H1 (cell line): ENCODE measurements around the gene DNTTIP2. TPM values are rescaled to one million over a fixed set of nuclear protein-coding genes. Genes with fewer than 3 reads are reported as not detected.

Experiments
- BRCA1 ChIP-seq: IDR thresholded peaks from 2 replicates; pipeline ENCODE4 v1.6.1; 2012; ENCODE audit warnings: low read depth, low read length, improper control_type of control experiment
- CHD1 ChIP-seq: IDR thresholded peaks from 2 replicates; pipeline ENCODE4 v1.6.1; 2012; ENCODE audit warnings: low read depth, low read length, improper control_type of control experiment
- FOSL1 ChIP-seq: IDR thresholded peaks from 2 replicates; pipeline ENCODE4 v1.6.1; 2011; ENCODE audit warnings: mild to moderate bottlenecking, low read depth, low read length, moderate library complexity; ENCODE audit not compliant: insufficient read depth
- GTF2F1 ChIP-seq: IDR thresholded peaks from 2 replicates; pipeline ENCODE4 v1.6.1; 2012; ENCODE audit warnings: low read depth, low read length, improper control_type of control experiment, borderline replicate concordance
- HDAC6 ChIP-seq: IDR thresholded peaks from one replicate; pipeline ENCODE4 v1.7.1; 2012; ENCODE audit warnings: low read depth, mild to moderate bottlenecking, inconsistent platforms, low read length, moderate library complexity
- MAFK ChIP-seq: IDR thresholded peaks from 2 replicates; pipeline ENCODE4 v1.6.1; 2012; ENCODE audit warnings: low read depth, mild to moderate bottlenecking, improper control_type of control experiment, low read length
- PHF8 ChIP-seq: fragments of 200-600 bp; sonication (generic); conservative IDR thresholded peaks from 2 replicates; pipeline ENCODE4 v1.7.1; 2012; ENCODE audit warnings: low read depth, mild to moderate bottlenecking, inconsistent platforms, low read length, moderate library complexity
- RAD21 ChIP-seq, 2 experiments: IDR thresholded peaks in 1 of 2; conservative IDR thresholded peaks in 1 of 2; 2 replicates each; pipeline ENCODE4 v1.6.1; 2011; ENCODE audit warnings: low read depth in 2 of 2, low read length in 2 of 2, improper control_type of control experiment in 1 of 2, inconsistent platforms in 1 of 2, mild to moderate bottlenecking in 1 of 2, moderate library complexity in 1 of 2
- RBBP5 ChIP-seq: IDR thresholded peaks from 2 replicates; pipeline ENCODE4 v1.7.1; 2012; ENCODE audit warnings: low read depth, mild to moderate bottlenecking, inconsistent platforms, low read length, moderate library complexity, borderline replicate concordance
- TAF1 ChIP-seq: IDR thresholded peaks from 2 replicates; pipeline ENCODE4 v1.6.1; 2011; ENCODE audit warnings: mild to moderate bottlenecking, low read depth, low read length
- polyA plus RNA-seq, 7 experiments: library from polyadenylated mRNA; depleted of rRNA in 3 of 7; stranded (reverse) in 5 of 7; unstranded in 2 of 7; fragments of >200 nt in 5 of 7; fragments of 200-250 nt in 2 of 7; gene quantifications; 1 replicate in 5 of 7; 2 replicates in 1 of 7; 4 replicates in 1 of 7; pipeline versions ENCODE4 v1.2.1 to v1.2.3, GENCODE V29; 2011 to 2013; ENCODE audit warnings: missing spikeins in 2 of 7, mixed read lengths in 2 of 7
- total RNA-seq: library from RNA; stranded (reverse); fragmentation: NEBNext Ultra II Directional; extraction: Animal tissue kit (Norgen Biotek cat#: 25700); gene quantifications from 2 replicates; pipeline ENCODE4 v1.2.1, GENCODE V29; 2021
- TF ChIP-seq, protein P1 (sequence below), 3 experiments: IDR thresholded peaks; 1 replicate in 2 of 3; 2 replicates in 1 of 3; pipeline versions ENCODE4 v1.5.1 to v1.6.1; 2011; ENCODE audit warnings: low read length in 3 of 3, mild to moderate bottlenecking in 3 of 3, inconsistent platforms in 2 of 3, low read depth in 1 of 3, moderate library complexity in 1 of 3; ENCODE audit not compliant: insufficient read depth in 1 of 3; ENCODE audit errors: control extremely low read depth in 1 of 3
- TF ChIP-seq, protein P2 (sequence below): IDR thresholded peaks from 2 replicates; pipeline ENCODE4 v1.6.1; 2012; ENCODE audit warnings: low read length, inconsistent platforms

The DNTTIP2 gene
- total and polyA plus RNA-seq, 2 of the 8 experiments (the other 6 are each of a cell fraction or from before 2014, with no cell fraction given) = 6.3 to 80.4 TPM

DNA sequence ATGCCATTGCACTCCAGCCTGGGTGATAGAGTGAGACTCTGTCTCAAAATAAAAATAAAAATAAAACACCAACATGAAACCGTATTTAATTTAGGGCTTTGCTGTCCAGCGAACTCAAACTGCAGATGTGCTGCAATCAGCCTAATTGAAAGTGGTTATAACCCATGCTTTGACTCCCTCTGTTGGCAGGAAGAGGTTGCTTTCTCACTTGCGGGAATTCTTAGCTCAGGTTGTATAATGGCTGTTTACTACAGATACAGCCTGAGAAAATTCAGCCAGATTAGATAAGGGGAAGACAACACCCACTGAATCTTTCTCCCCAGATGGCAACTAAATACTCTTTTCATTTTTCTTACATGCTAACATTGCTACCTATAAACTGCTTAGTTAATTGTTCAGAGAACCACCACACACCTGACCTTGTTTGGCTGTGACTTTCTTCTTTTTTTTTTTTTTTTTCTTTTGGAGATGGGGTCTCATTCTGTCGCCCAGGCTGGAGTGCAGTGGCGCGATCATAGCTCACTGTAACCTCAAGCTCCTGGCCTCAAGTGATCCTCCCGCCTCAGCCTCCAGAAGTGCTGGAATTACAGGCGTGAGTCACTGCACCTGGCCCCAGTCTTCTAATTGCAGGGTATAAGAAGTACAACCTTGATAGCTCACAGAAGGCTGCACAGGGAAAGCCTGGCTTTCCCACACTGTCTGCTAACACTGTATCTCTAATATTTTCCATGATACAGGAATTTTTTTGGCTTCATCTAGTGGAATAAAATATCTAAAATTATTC is 34.6 kb downstream of the DNTTIP2 start (continued):
- TF ChIP-seq MAFK (0 out of 2 replicates have a peak, but pooled peaks have one; percentile 32), HDAC6 (no peak), CHD1 (no peak), PHF8 (no peak), FOSL1 (no peak), GTF2F1 (no peak), BRCA1 (no peak), RBBP5 (no peak), TAF1 (no peak), RAD21 (IDR thresholded peaks at IDR 0.05 in 1 of 2, conservative IDR thresholded peaks at IDR 0.05 in 1 of 2; ENCODE audit: low read depth in 2 of 2, low read length in 2 of 2) (peak; percentile 90 to 92)
- TF ChIP-seq, protein P1, sequence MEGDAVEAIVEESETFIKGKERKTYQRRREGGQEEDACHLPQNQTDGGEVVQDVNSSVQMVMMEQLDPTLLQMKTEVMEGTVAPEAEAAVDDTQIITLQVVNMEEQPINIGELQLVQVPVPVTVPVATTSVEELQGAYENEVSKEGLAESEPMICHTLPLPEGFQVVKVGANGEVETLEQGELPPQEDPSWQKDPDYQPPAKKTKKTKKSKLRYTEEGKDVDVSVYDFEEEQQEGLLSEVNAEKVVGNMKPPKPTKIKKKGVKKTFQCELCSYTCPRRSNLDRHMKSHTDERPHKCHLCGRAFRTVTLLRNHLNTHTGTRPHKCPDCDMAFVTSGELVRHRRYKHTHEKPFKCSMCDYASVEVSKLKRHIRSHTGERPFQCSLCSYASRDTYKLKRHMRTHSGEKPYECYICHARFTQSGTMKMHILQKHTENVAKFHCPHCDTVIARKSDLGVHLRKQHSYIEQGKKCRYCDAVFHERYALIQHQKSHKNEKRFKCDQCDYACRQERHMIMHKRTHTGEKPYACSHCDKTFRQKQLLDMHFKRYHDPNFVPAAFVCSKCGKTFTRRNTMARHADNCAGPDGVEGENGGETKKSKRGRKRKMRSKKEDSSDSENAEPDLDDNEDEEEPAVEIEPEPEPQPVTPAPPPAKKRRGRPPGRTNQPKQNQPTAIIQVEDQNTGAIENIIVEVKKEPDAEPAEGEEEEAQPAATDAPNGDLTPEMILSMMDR (IDR thresholded peaks at IDR 0.05; ENCODE audit: control extremely low read depth in 1 of 3, insufficient read depth in 1 of 3, low read depth in 1 of 3, low read length in 3 of 3) = peak in 2 of 3 experiments; percentile 75 to 89; a peak in 3 of 4 replicates
- TF ChIP-seq, protein P2, sequence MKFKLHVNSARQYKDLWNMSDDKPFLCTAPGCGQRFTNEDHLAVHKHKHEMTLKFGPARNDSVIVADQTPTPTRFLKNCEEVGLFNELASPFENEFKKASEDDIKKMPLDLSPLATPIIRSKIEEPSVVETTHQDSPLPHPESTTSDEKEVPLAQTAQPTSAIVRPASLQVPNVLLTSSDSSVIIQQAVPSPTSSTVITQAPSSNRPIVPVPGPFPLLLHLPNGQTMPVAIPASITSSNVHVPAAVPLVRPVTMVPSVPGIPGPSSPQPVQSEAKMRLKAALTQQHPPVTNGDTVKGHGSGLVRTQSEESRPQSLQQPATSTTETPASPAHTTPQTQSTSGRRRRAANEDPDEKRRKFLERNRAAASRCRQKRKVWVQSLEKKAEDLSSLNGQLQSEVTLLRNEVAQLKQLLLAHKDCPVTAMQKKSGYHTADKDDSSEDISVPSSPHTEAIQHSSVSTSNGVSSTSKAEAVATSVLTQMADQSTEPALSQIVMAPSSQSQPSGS = no peak
